HG03457 (cell line): ENCODE data around the gene COP1.

Experiments
- ATAC-seq: cut with Tn5 transposase; IDR thresholded peaks from one replicate; pipeline ENCODE4 v1.9.1; 2021; ENCODE audit warnings: moderate number of reproducible peaks; ENCODE audit not compliant: unreplicated experiment

The COP1 gene

GRCh38 chr1:175976865-175977642 is 230.0 kb downstream of the COP1 start:
- no peak for ATAC-seq

- ATAC-seq, result no peak
Observed at GRCh38 chr1:175969231-175969630, 237.9 kb downstream of the COP1 start.

GRCh38 chr1:175968486-175969172 is 238.5 kb downstream of the COP1 start:
- no peak for ATAC-seq

- ATAC-seq, result no peak
Observed at GRCh38 chr1:175963740-175964139, 243.3 kb downstream of the COP1 start.

- no peak for ATAC-seq
Observed at GRCh38 chr1:175960169-175960568, 246.9 kb downstream of the COP1 start.

GRCh38 chr1:175951627-175952026 is 255.5 kb downstream of the COP1 start:
- no peak for ATAC-seq

- ATAC-seq, result no peak
Observed at GRCh38 chr1:175947771-175948170, 259.3 kb downstream of the COP1 start.

- no peak for ATAC-seq
Observed at GRCh38 chr1:175944591-175944990, 262.5 kb downstream of the COP1 start.

GRCh38 chr1:175941164-175941563 is 265.9 kb downstream of the COP1 start:
- ATAC-seq, result no peak

- no peak for ATAC-seq
Observed at GRCh38 chr1:175936736-175937135, 270.4 kb downstream of the COP1 start.

- ATAC-seq, result no peak
Observed at GRCh38 chr1:175935566-175936115, 271.4 kb downstream of the COP1 start.

GRCh38 chr1:175935166-175935565 is 271.9 kb downstream of the COP1 start:
- ATAC-seq, result no peak

GRCh38 chr1:175933801-175934200 is 273.3 kb downstream of the COP1 start:
- no peak for ATAC-seq

- ATAC-seq, result no peak
Observed at GRCh38 chr1:175927944-175928343, 279.1 kb downstream of the COP1 start.

GRCh38 chr1:175922254-175922881 is 284.7 kb downstream of the COP1 start:
- ATAC-seq, result no peak

- no peak for ATAC-seq
Observed at GRCh38 chr1:175920381-175920780, 286.7 kb downstream of the COP1 start.

GRCh38 chr1:175919001-175919400 is 288.1 kb downstream of the COP1 start:
- no peak for ATAC-seq

GRCh38 chr1:175918364-175918801 is 288.7 kb downstream of the COP1 start:
- no peak for ATAC-seq

- no peak for ATAC-seq
Observed at GRCh38 chr1:175914115-175914514, 293.0 kb downstream of the COP1 start.

- ATAC-seq, result no peak
Observed at GRCh38 chr1:175911138-175911537, 295.9 kb downstream of the COP1 start.

GRCh38 chr1:175906370-175906769 is 300.7 kb downstream of the COP1 start:
- ATAC-seq, result no peak

- no peak for ATAC-seq
Observed at GRCh38 chr1:175904808-175905207, 302.3 kb downstream of the COP1 start.
